Activated CD4-positive, alpha-beta T cell treated with anti-CD3 and anti-CD28 coated beads, Interleukin-2, amount 10 ng/mL, durations not matched to agents 7 days and 5 days (primary cell): Measurements from ENCODE around the gene ST6GALNAC3. TPM values are rescaled to one million over a fixed set of nuclear protein-coding genes. Genes with fewer than 3 reads are reported as not detected.

Experiments used
- CTCF ChIA-PET: fragments of 350-600 bp; sonication (Branson Sonifier 250); formaldehyde crosslinking; loops from one replicate; lab custom pipeline; 2021; ENCODE audit warnings: antibody characterized with exemption; lab: Charles Lee
- POLR2A ChIA-PET: fragments of 350-600 bp; sonication (Branson Sonifier 250); formaldehyde crosslinking; loops from one replicate; lab custom pipeline; 2021; ENCODE audit warnings: antibody characterized with exemption; lab: Charles Lee
- DNase-seq: peaks from one replicate; pipeline ENCODE4 v3.0.0-alpha.2; 2020
- H3K27ac Mint-ChIP-seq: one replicate; pipeline ENCODE4 v1.8.0; 2021; ENCODE audit warnings: mild to moderate bottlenecking, moderate library complexity, mixed read lengths
- H3K27me3 Mint-ChIP-seq: one replicate; pipeline ENCODE4 v1.8.0; 2021; ENCODE audit warnings: mixed read lengths
- H3K36me3 Mint-ChIP-seq: one replicate; pipeline ENCODE4 v1.8.0; 2021; ENCODE audit warnings: low read depth, mixed read lengths
- H3K4me1 Mint-ChIP-seq: one replicate; pipeline ENCODE4 v1.8.0; 2021; ENCODE audit warnings: mixed read lengths
- H3K4me3 Mint-ChIP-seq: one replicate; pipeline ENCODE4 v1.8.0; 2021; ENCODE audit warnings: mild to moderate bottlenecking, moderate library complexity, mixed read lengths
- H3K9me3 Mint-ChIP-seq: one replicate; pipeline ENCODE4 v1.8.0; 2021; ENCODE audit warnings: mixed read lengths
- total RNA-seq, 2 experiments: library from RNA; stranded (reverse); gene quantifications; one replicate each; pipeline ENCODE4 v1.2.3, GENCODE V29; 2021

ST6GALNAC3 gene
- total RNA-seq, 2 experiments from 2014 or later, result 0.02 to 0.25 TPM

- Mint-ChIP-seq H3K9me3 (no peaks in the 10 kb centered on the region), H3K4me3 (no peak overlapping the region), H3K4me1 (peaks cover 2% of the 10 kb centered on the region), H3K36me3 (no peaks in the 10 kb centered on the region), H3K27me3 (no peaks in the 10 kb centered on the region), H3K27ac (no peak overlapping the region)
- DNase-seq, result no peak
- CTCF ChIA-PET, result no interaction called here
- POLR2A ChIA-PET, result no interaction called here
Measured at GRCh38 chr1:76580206-76580605, 505.7 kb downstream of the ST6GALNAC3 start.

- Mint-ChIP-seq H3K27ac (no peak overlapping the region), H3K9me3 (no peaks in the 10 kb centered on the region), H3K36me3 (no peaks in the 10 kb centered on the region), H3K4me1 (peaks cover under 1% of the 10 kb centered on the region), H3K27me3 (no peaks in the 10 kb centered on the region), H3K4me3 (no peak overlapping the region)
- ChIA-PET CTCF (no interaction called here), POLR2A (no interaction called here)
- DNase-seq, result no peak
Measured at GRCh38 chr1:76581712-76582111, 507.2 kb downstream of the ST6GALNAC3 start.

GRCh38 chr1:76583235-76583868, 508.8 kb downstream of the ST6GALNAC3 start:
- no peaks in the 10 kb centered on the region for H3K4me1 Mint-ChIP-seq
- POLR2A ChIA-PET, result interaction anchor here (0.7 kb wide), 1 partner anchor 80 kb away, joined by 3 read pairs; no protein-coding TSS in a partner anchor
- no peak for DNase-seq
- no peak overlapping the region for H3K27ac Mint-ChIP-seq
- CTCF ChIA-PET, result no interaction called here
- no peaks in the 10 kb centered on the region for H3K27me3 Mint-ChIP-seq
- no peaks in the 10 kb centered on the region for H3K36me3 Mint-ChIP-seq
- no peak overlapping the region for H3K4me3 Mint-ChIP-seq
- no peaks in the 10 kb centered on the region for H3K9me3 Mint-ChIP-seq

GRCh38 chr1:76583875-76584477, 509.4 kb downstream of the ST6GALNAC3 start:
- Mint-ChIP-seq H3K27ac (no peak overlapping the region), H3K4me1 (no peaks in the 10 kb centered on the region), H3K4me3 (no peak overlapping the region)

GRCh38 chr1:76585980-76586674, 511.6 kb downstream of the ST6GALNAC3 start:
- Mint-ChIP-seq H3K36me3 (no peaks in the 10 kb centered on the region), H3K4me1 (no peaks in the 10 kb centered on the region), H3K4me3 (no peak overlapping the region), H3K27ac (no peak overlapping the region), H3K9me3 (no peaks in the 10 kb centered on the region), H3K27me3 (no peaks in the 10 kb centered on the region)
- DNase-seq, result no peak
- POLR2A ChIA-PET, result no interaction called here
- CTCF ChIA-PET, result no interaction called here

More at GRCh38 chr1:76583875-76584477, 509.4 kb downstream of the ST6GALNAC3 start:
- Mint-ChIP-seq H3K27me3 (no peaks in the 10 kb centered on the region), H3K36me3 (no peaks in the 10 kb centered on the region), H3K9me3 (no peaks in the 10 kb centered on the region)
- DNase-seq, result no peak
- ChIA-PET CTCF (interaction anchor here (0.6 kb wide), 1 partner anchor 19 kb away, joined by 3 read pairs; no protein-coding TSS in a partner anchor), POLR2A (no interaction called here)

GRCh38 chr1:76587212-76587611, 512.7 kb downstream of the ST6GALNAC3 start:
- H3K27me3 Mint-ChIP-seq, result no peaks in the 10 kb centered on the region
- no peaks in the 10 kb centered on the region for H3K4me1 Mint-ChIP-seq
- no peaks in the 10 kb centered on the region for H3K36me3 Mint-ChIP-seq
- no peak overlapping the region for H3K4me3 Mint-ChIP-seq
- H3K27ac Mint-ChIP-seq, result no peak overlapping the region
- H3K9me3 Mint-ChIP-seq, result no peaks in the 10 kb centered on the region
- no peak for DNase-seq
- POLR2A ChIA-PET, result no interaction called here
- CTCF ChIA-PET, result no interaction called here

- Mint-ChIP-seq H3K4me3 (no peak overlapping the region), H3K36me3 (no peaks in the 10 kb centered on the region), H3K9me3 (no peaks in the 10 kb centered on the region), H3K4me1 (no peaks in the 10 kb centered on the region), H3K27ac (no peak overlapping the region), H3K27me3 (no peaks in the 10 kb centered on the region)
- no peak for DNase-seq
- ChIA-PET POLR2A (no interaction called here), CTCF (interaction anchor here (0.6 kb wide), 1 partner anchor 1292 kb away, joined by 3 read pairs; no protein-coding TSS in a partner anchor)
Measured at GRCh38 chr1:76591461-76591860, 516.9 kb downstream of the ST6GALNAC3 start.

- Mint-ChIP-seq H3K27ac (no peak overlapping the region), H3K36me3 (no peaks in the 10 kb centered on the region), H3K9me3 (no peaks in the 10 kb centered on the region), H3K4me1 (no peaks in the 10 kb centered on the region), H3K27me3 (no peaks in the 10 kb centered on the region), H3K4me3 (no peak overlapping the region)
- DNase-seq, result no peak
- ChIA-PET CTCF (no interaction called here), POLR2A (no interaction called here)
Measured at GRCh38 chr1:76591963-76592362, 517.4 kb downstream of the ST6GALNAC3 start.

- no peak overlapping the region for H3K4me3 Mint-ChIP-seq
- no peaks in the 10 kb centered on the region for H3K4me1 Mint-ChIP-seq
- POLR2A ChIA-PET, result no interaction called here
- no peak overlapping the region for H3K27ac Mint-ChIP-seq
- H3K9me3 Mint-ChIP-seq, result no peaks in the 10 kb centered on the region
- CTCF ChIA-PET, result no interaction called here
- H3K36me3 Mint-ChIP-seq, result no peaks in the 10 kb centered on the region
- no peaks in the 10 kb centered on the region for H3K27me3 Mint-ChIP-seq
- DNase-seq, result no peak
Measured at GRCh38 chr1:76593141-76593540, 518.6 kb downstream of the ST6GALNAC3 start.

- H3K4me1 Mint-ChIP-seq, result no peaks in the 10 kb centered on the region
- H3K27ac Mint-ChIP-seq, result no peak overlapping the region
- H3K4me3 Mint-ChIP-seq, result no peak overlapping the region
- DNase-seq, result no peak
- no peaks in the 10 kb centered on the region for H3K36me3 Mint-ChIP-seq
- ChIA-PET POLR2A (no interaction called here), CTCF (no interaction called here)
- no peaks in the 10 kb centered on the region for H3K27me3 Mint-ChIP-seq
- H3K9me3 Mint-ChIP-seq, result no peaks in the 10 kb centered on the region
Measured at GRCh38 chr1:76593618-76594017, 519.1 kb downstream of the ST6GALNAC3 start.

- ChIA-PET CTCF (interaction anchor here (0.6 kb wide), 1 partner anchor 1379 kb away, joined by 3 read pairs; no protein-coding TSS in a partner anchor), POLR2A (no interaction called here)
- H3K36me3 Mint-ChIP-seq, result no peaks in the 10 kb centered on the region
- H3K27ac Mint-ChIP-seq, result no peak overlapping the region
- H3K9me3 Mint-ChIP-seq, result no peaks in the 10 kb centered on the region
- no peaks in the 10 kb centered on the region for H3K27me3 Mint-ChIP-seq
- no peaks in the 10 kb centered on the region for H3K4me1 Mint-ChIP-seq
- no peak overlapping the region for H3K4me3 Mint-ChIP-seq
- DNase-seq, result no peak
Measured at GRCh38 chr1:76595024-76595423, 520.5 kb downstream of the ST6GALNAC3 start.

GRCh38 chr1:76601465-76601864, 526.9 kb downstream of the ST6GALNAC3 start:
- Mint-ChIP-seq H3K36me3 (no peaks in the 10 kb centered on the region), H3K27me3 (no peaks in the 10 kb centered on the region), H3K27ac (no peak overlapping the region), H3K4me1 (no peaks in the 10 kb centered on the region), H3K9me3 (no peaks in the 10 kb centered on the region), H3K4me3 (no peak overlapping the region)
- DNase-seq, result no peak
- ChIA-PET POLR2A (no interaction called here), CTCF (no interaction called here)

GRCh38 chr1:76607717-76608116, 533.2 kb downstream of the ST6GALNAC3 start:
- H3K9me3 Mint-ChIP-seq, result no peaks in the 10 kb centered on the region
- no peak overlapping the region for H3K4me3 Mint-ChIP-seq
- H3K4me1 Mint-ChIP-seq, result no peaks in the 10 kb centered on the region
- ChIA-PET POLR2A (no interaction called here), CTCF (no interaction called here)
- no peaks in the 10 kb centered on the region for H3K27me3 Mint-ChIP-seq
- H3K27ac Mint-ChIP-seq, result no peak overlapping the region
- no peaks in the 10 kb centered on the region for H3K36me3 Mint-ChIP-seq
- no peak for DNase-seq
